H9 (cell line): ENCODE results near the gene SMO. TPM values are rescaled to one million over a fixed set of nuclear protein-coding genes. Genes with fewer than 3 reads are reported as not detected.

Experiments
- DNase-seq: peaks from one replicate; pipeline ENCODE4 v3.0.0-alpha.2; 2017
- H2AFZ ChIP-seq: one replicate; pipeline ENCODE4 v1.6.1; 2013; ENCODE audit warnings: mild to moderate bottlenecking, low read length, control low read depth, moderate library complexity
- H2AK5ac ChIP-seq: 2 replicates; pipeline ENCODE4 v1.6.1; 2013; ENCODE audit warnings: low read length, control low read depth, mixed read lengths; ENCODE audit not compliant: insufficient read length
- H2BK120ac ChIP-seq: one replicate; pipeline ENCODE4 v1.6.1; 2013; ENCODE audit warnings: low read depth, mild to moderate bottlenecking, low read length, control low read depth, inconsistent platforms; ENCODE audit not compliant: poor library complexity, severe bottlenecking
- H2BK12ac ChIP-seq: 2 replicates; pipeline ENCODE4 v1.6.1; 2013; ENCODE audit warnings: low read length, control low read depth, mixed read lengths, low read depth; ENCODE audit not compliant: insufficient read length
- H2BK15ac ChIP-seq: 2 replicates; pipeline ENCODE4 v1.6.1; 2013; ENCODE audit warnings: low read depth, low read length, control low read depth
- H2BK20ac ChIP-seq: one replicate; pipeline ENCODE4 v1.6.1; 2013; ENCODE audit warnings: low read depth, mild to moderate bottlenecking, low read length, control low read depth, inconsistent platforms; ENCODE audit not compliant: poor library complexity, severe bottlenecking
- H2BK5ac ChIP-seq: 2 replicates; pipeline ENCODE4 v1.6.1; 2013; ENCODE audit warnings: low read length, control low read depth, mixed read lengths; ENCODE audit not compliant: insufficient read length
- H3K14ac ChIP-seq: 2 replicates; pipeline ENCODE4 v1.6.1; 2013; ENCODE audit warnings: low read length, control low read depth; ENCODE audit not compliant: insufficient read depth
- H3K18ac ChIP-seq: 2 replicates; pipeline ENCODE4 v1.6.1; 2013; ENCODE audit warnings: low read depth, mild to moderate bottlenecking, mixed read lengths, low read length, control low read depth; ENCODE audit not compliant: insufficient read length
- H3K23ac ChIP-seq: 2 replicates; pipeline ENCODE4 v1.6.1; 2013; ENCODE audit warnings: low read length, control low read depth, mixed read lengths, low read depth; ENCODE audit not compliant: insufficient read length
- H3K23me2 ChIP-seq: 2 replicates; pipeline ENCODE4 v1.6.1; 2013; ENCODE audit warnings: low read depth, mild to moderate bottlenecking, mixed read lengths, low read length, control low read depth; ENCODE audit not compliant: insufficient read length, poor library complexity, severe bottlenecking
- H3K27ac ChIP-seq: 2 replicates; pipeline ENCODE4 v1.5.1; 2013; ENCODE audit warnings: low read length, control low read depth, mixed read lengths, low read depth; ENCODE audit not compliant: insufficient read length
- H3K27me3 ChIP-seq: 2 replicates; pipeline ENCODE4 v1.6.1; 2013; ENCODE audit warnings: low read length, control low read depth, inconsistent platforms; ENCODE audit not compliant: insufficient read depth
- H3K4ac ChIP-seq: 2 replicates; pipeline ENCODE4 v1.6.1; 2013; ENCODE audit warnings: low read depth, mild to moderate bottlenecking, control low read depth, inconsistent platforms, low read length, moderate library complexity
- H3K4me1 ChIP-seq: 2 replicates; pipeline ENCODE4 v1.6.1; 2013; ENCODE audit warnings: low read length, control low read depth, inconsistent platforms; ENCODE audit not compliant: insufficient read depth
- H3K4me2 ChIP-seq: 2 replicates; pipeline ENCODE4 v1.6.1; 2013; ENCODE audit warnings: low read length, control low read depth, mixed read lengths; ENCODE audit not compliant: insufficient read length, insufficient read depth
- H3K56ac ChIP-seq: 2 replicates; pipeline ENCODE4 v1.6.1; 2013; ENCODE audit warnings: low read depth, mild to moderate bottlenecking, mixed read lengths, low read length, control low read depth; ENCODE audit not compliant: insufficient read length
- H3K79me1 ChIP-seq: 2 replicates; pipeline ENCODE4 v1.6.1; 2013; ENCODE audit warnings: low read depth, mild to moderate bottlenecking, moderate library complexity, low read length, control low read depth, inconsistent platforms; ENCODE audit not compliant: insufficient read depth, poor library complexity, severe bottlenecking
- H3K79me2 ChIP-seq: 2 replicates; pipeline ENCODE4 v1.6.1; 2013; ENCODE audit warnings: low read length, control low read depth, inconsistent platforms; ENCODE audit not compliant: insufficient read depth
- H3K9ac ChIP-seq: 2 replicates; pipeline ENCODE4 v1.6.1; 2013; ENCODE audit warnings: low read length, control low read depth, mixed read lengths; ENCODE audit not compliant: insufficient read length; ENCODE audit errors: extremely low read depth
- H3K9me3 ChIP-seq: one replicate; pipeline ENCODE4 v1.6.1; 2013; ENCODE audit warnings: low read depth, low read length, inconsistent platforms; ENCODE audit not compliant: control insufficient read depth
- H3T11ph ChIP-seq: one replicate; pipeline ENCODE4 v1.6.1; 2013; ENCODE audit warnings: mild to moderate bottlenecking, low read length, control low read depth, inconsistent platforms
- H4K20me1 ChIP-seq: one replicate; pipeline ENCODE4 v1.6.1; 2013; ENCODE audit not compliant: control insufficient read depth, insufficient read length, insufficient read depth
- H4K5ac ChIP-seq: 2 replicates; pipeline ENCODE4 v1.6.1; 2013; ENCODE audit warnings: low read depth, mild to moderate bottlenecking, mixed read lengths, low read length, control low read depth; ENCODE audit not compliant: insufficient read length
- H4K8ac ChIP-seq: replicated peaks from 2 replicates; pipeline ENCODE4 v1.6.1; 2013; ENCODE audit warnings: low read length, control low read depth, mixed read lengths, low read depth; ENCODE audit not compliant: insufficient read length
- H4K91ac ChIP-seq: 2 replicates; pipeline ENCODE4 v1.6.1; 2013; ENCODE audit warnings: low read depth, mild to moderate bottlenecking, moderate library complexity, mixed read lengths, low read length, control low read depth; ENCODE audit not compliant: insufficient read length
- H3K27ac Mint-ChIP-seq, 3 experiments: 2 replicates in 2 of 3; 3 replicates in 1 of 3; pipeline ENCODE4 v1.8.0; 2020 to 2021; ENCODE audit warnings: mixed read lengths in 3 of 3, mild to moderate bottlenecking in 1 of 3, moderate library complexity in 1 of 3
- H3K27me3 Mint-ChIP-seq: 2 replicates; pipeline ENCODE4 v1.8.0; 2021; ENCODE audit warnings: low read depth, mild to moderate bottlenecking, moderate library complexity, mixed read lengths
- H3K36me3 Mint-ChIP-seq, 3 experiments: 2 replicates in 2 of 3; 3 replicates in 1 of 3; pipeline ENCODE4 v1.8.0; 2020 to 2021; ENCODE audit warnings: low read depth in 3 of 3, mixed read lengths in 3 of 3; ENCODE audit not compliant: insufficient read depth in 1 of 3
- H3K4me1 Mint-ChIP-seq, 2 experiments: 2 replicates each; pipeline ENCODE4 v1.8.0; 2020; ENCODE audit warnings: mixed read lengths in 2 of 2
- H3K4me3 Mint-ChIP-seq, 2 experiments: 2 replicates in 1 of 2; 3 replicates in 1 of 2; pipeline ENCODE4 v1.8.0; 2020 to 2021; ENCODE audit warnings: mild to moderate bottlenecking in 2 of 2, mixed read lengths in 2 of 2, moderate library complexity in 1 of 2
- H3K9me3 Mint-ChIP-seq, 2 experiments: 2 replicates in 1 of 2; 3 replicates in 1 of 2; pipeline ENCODE4 v1.8.0; 2020; ENCODE audit warnings: mild to moderate bottlenecking in 2 of 2, mixed read lengths in 2 of 2, moderate library complexity in 1 of 2
- CTCF ChIP-seq: fragments of 200-600 bp; sonication (generic); conservative IDR thresholded peaks from 3 replicates; pipeline ENCODE4 v1.8.0; 2021; ENCODE audit warnings: antibody characterized with exemption, mild to moderate bottlenecking
- WGBS: extraction: QIAGEN DNeasy Blood & Tissue Kit; methylation state at CpG from one replicate; pipeline ENCODE4 v1.1.7; 2013; ENCODE audit warnings: missing lambda C conversion rate, low lambda C conversion rate, mixed read lengths; ENCODE audit not compliant: insufficient read length; ENCODE audit errors: extremely low coverage; 5-methylcytosine and 5-hydroxymethylcytosine counted together
- total RNA-seq: library from RNA; stranded (reverse); gene quantifications from 2 replicates; pipeline ENCODE4 v1.2.1, GENCODE V29; 2021

The SMO gene
- total RNA-seq, 1 experiment from 2014 or later, result 66.8 TPM

DNA sequence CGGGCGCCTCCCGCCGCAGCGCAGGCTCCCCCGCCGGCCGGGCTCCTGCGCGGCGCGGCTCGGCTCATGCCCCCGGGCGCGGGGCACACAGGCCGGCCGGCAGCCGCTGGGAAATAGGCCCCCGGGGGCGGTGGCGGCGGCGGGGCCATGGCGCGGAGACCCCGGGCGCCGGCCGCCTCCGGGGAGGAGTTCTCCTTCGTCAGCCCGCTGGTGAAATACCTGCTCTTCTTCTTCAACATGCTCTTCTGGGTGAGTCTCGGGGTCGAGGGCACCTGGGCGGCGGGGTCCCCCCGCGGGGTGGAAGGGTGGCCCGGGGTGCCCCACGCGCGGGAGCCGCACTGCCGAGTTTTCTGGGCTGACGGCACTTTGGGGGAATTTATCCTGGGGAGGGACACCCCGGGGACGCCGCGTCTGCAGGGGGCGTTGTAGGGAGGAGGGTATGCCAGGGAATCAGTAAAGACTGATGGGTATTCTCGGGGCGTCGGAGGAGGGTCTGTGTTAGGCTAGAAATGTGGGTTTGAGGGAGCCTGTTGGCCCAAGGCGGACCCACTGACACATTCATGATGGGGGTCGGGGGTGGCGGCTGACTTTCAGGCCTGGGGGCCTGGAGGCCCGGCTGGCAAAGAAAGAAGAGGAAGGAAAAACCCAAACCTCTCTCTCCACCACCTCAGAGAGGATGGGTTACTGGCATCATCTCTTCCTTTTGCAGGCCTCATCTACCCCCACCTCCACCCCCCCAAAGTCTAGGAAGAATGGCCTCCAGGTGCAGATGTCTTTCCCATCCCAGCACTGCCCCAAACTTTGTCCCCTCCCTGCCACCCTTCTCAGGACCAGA lies 43.4 kb upstream of the SMO start:
- no peak overlapping the region for H2BK15ac ChIP-seq
- no peak overlapping the region for H2AK5ac ChIP-seq
- H3K9me3 Mint-ChIP-seq, result no peaks in the 10 kb centered on the region
- no CpG with 5 or more reads among the region's 58 CpGs for WGBS
- no peak overlapping the region for H2BK20ac ChIP-seq
- no peaks in the 10 kb centered on the region; a peak in 2 of 7 replicates for H3K36me3 Mint-ChIP-seq
- no peak overlapping the region for H4K5ac ChIP-seq
- TF ChIP-seq CTCF, result peak; percentile 48; the same call in 2 of the 3 replicates
- H3T11ph ChIP-seq, result no peak overlapping the region
- peaks cover 38% of the 10 kb centered on the region for H3K27me3 Mint-ChIP-seq
- no peak overlapping the region for H3K18ac ChIP-seq
- no peak overlapping the region for H2BK120ac ChIP-seq
- peak overlapping the region; percentile 65 for H3K4me2 ChIP-seq
- H3K9me3 ChIP-seq, result no peaks in the 10 kb centered on the region
- peaks cover 16 to 22% of the 10 kb centered on the region in 2 experiments for H3K4me1 Mint-ChIP-seq
- H3K79me2 ChIP-seq, result no peaks in the 10 kb centered on the region
- no peak overlapping the region for H3K9ac ChIP-seq
- no peak for DNase-seq
- H3K56ac ChIP-seq, result no peak overlapping the region
- no peak overlapping the region for H3K23ac ChIP-seq
- H2AFZ ChIP-seq, result no peak overlapping the region
- H4K91ac ChIP-seq, result no peak overlapping the region
- H3K14ac ChIP-seq, result no peak overlapping the region
- H2BK5ac ChIP-seq, result no peak overlapping the region
- no peak overlapping the region for H3K4ac ChIP-seq
- H4K20me1 ChIP-seq, result no peaks in the 10 kb centered on the region
- H3K4me1 ChIP-seq, result no peaks in the 10 kb centered on the region; the same call in 1 of the 2 replicates
- peaks cover 7% of the 10 kb centered on the region for H3K23me2 ChIP-seq
- H3K79me1 ChIP-seq, result no peaks in the 10 kb centered on the region
- H3K4me3 Mint-ChIP-seq, result peak overlapping the region; percentile 77 to 86
- peaks cover 2% of the 10 kb centered on the region; the same call in 1 of the 2 replicates for H3K27me3 ChIP-seq
- no peak overlapping the region for H2BK12ac ChIP-seq
- H3K27ac Mint-ChIP-seq, result no peak overlapping the region; a peak in 1 of 7 replicates
- H3K27ac ChIP-seq, result no peak overlapping the region
- H4K8ac ChIP-seq, result no peak overlapping the region
